Smooth muscle cell (in vitro differentiated cells): ENCODE results near the gene KCNH5. TPM values are rescaled to one million over a fixed set of nuclear protein-coding genes. Genes with fewer than 3 reads are reported as not detected.

Experiments used
- DNase-seq: peaks from one replicate; lab custom pipeline; 2025; ENCODE audit not compliant: unreplicated experiment; lab: John Stamatoyannopoulos, UW
- H2AFZ ChIP-seq: fragments of 200-600 bp; sonication (generic); 2 replicates; pipeline ENCODE4 v1.6.0; 2016; ENCODE audit warnings: antibody characterized with exemption, low read depth, mild to moderate bottlenecking
- H3F3A ChIP-seq: fragments of 200-600 bp; sonication (generic); 2 replicates; pipeline ENCODE4 v1.6.0; 2017; ENCODE audit warnings: antibody characterized with exemption, low read depth
- H3K27ac ChIP-seq: fragments of 200-600 bp; sonication (generic); 2 replicates; pipeline ENCODE4 v1.5.1; 2016; ENCODE audit warnings: low read depth, mild to moderate bottlenecking
- H3K27me3 ChIP-seq: fragments of 200-600 bp; sonication (generic); 2 replicates; pipeline ENCODE4 v1.6.1; 2016; ENCODE audit warnings: low read depth, mild to moderate bottlenecking
- H3K36me3 ChIP-seq: fragments of 200-600 bp; sonication (generic); 2 replicates; pipeline ENCODE4 v1.5.1; 2016; ENCODE audit warnings: low read depth
- H3K4me1 ChIP-seq: fragments of 200-600 bp; sonication (generic); 2 replicates; pipeline ENCODE4 v1.5.1; 2016; ENCODE audit warnings: low read depth
- H3K4me2 ChIP-seq: fragments of 200-600 bp; sonication (generic); 2 replicates; pipeline ENCODE4 v1.6.0; 2016; ENCODE audit warnings: mild to moderate bottlenecking
- H3K4me3 ChIP-seq: fragments of 200-600 bp; sonication (generic); 2 replicates; pipeline ENCODE4 v1.5.1; 2016; ENCODE audit warnings: mild to moderate bottlenecking
- H3K79me2 ChIP-seq: fragments of 200-600 bp; sonication (generic); 2 replicates; pipeline ENCODE4 v1.6.0; 2016; ENCODE audit warnings: low read depth, mild to moderate bottlenecking
- H3K9ac ChIP-seq: fragments of 200-600 bp; sonication (generic); 2 replicates; pipeline ENCODE4 v1.6.0; 2016; ENCODE audit warnings: low read depth
- H3K9me3 ChIP-seq: fragments of 200-600 bp; sonication (generic); replicated peaks from 2 replicates; pipeline ENCODE4 v1.5.1; 2016; ENCODE audit warnings: low read depth
- H4K20me1 ChIP-seq: fragments of 200-600 bp; sonication (generic); 2 replicates; pipeline ENCODE4 v1.6.0; 2016; ENCODE audit warnings: low read depth
- WGBS: methylation state at CpG from one replicate; pipeline ENCODE4 v1.1.7; 2016; ENCODE audit warnings: low lambda C conversion rate; 5-methylcytosine and 5-hydroxymethylcytosine counted together
- polyA plus RNA-seq: library from polyadenylated mRNA; unstranded; fragments of >200 nt; fragmentation: Nextera tagmentation; extraction: Ambion mirVana; gene quantifications from 2 replicates; pipeline ENCODE4 v1.2.1, GENCODE V29; 2016
- total RNA-seq: library from RNA; depleted of rRNA; stranded (reverse); fragments of >200 nt; gene quantifications from 2 replicates; pipeline ENCODE4 v1.2.3, GENCODE V29; 2014
- TF ChIP-seq, protein P1 (sequence below): fragments of 200-600 bp; sonication (generic); IDR thresholded peaks from 2 replicates; pipeline ENCODE4 v1.5.1; 2017; ENCODE audit warnings: borderline replicate concordance, mild to moderate bottlenecking, antibody characterized with exemption; ENCODE audit not compliant: insufficient read depth, poor library complexity, severe bottlenecking

Gene KCNH5
- total and polyA plus RNA-seq, 2 experiments from 2014 or later: 0.03 to 0.54 TPM

DNA sequence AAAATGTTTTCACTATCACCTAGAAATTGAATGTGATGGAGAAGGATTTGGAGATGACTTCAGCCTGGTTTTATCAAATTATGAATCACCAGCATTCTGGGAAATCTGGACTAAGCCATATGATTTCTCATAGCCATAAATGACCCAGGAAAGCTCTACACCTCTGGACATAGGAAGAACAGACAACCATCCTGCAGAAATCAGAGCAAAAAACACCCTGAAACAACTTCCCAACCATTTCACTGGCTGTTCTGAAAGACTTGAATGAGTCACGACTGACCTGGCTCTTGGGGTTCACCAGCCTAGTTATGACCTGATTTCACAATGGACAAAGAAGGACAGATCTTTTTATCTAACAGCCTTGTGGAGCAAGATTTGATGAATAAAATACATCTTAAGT lies 123.8 kb downstream of the KCNH5 start:
- Histone ChIP-seq H3K27me3 (no peaks in the 10 kb centered on the region), H2AFZ (peak overlapping the region; percentile 21), H3K36me3 (no peaks in the 10 kb centered on the region), H3K9ac (no peak overlapping the region), H3K9me3 (no peaks in the 10 kb centered on the region), H3K4me3 (no peak overlapping the region), H3F3A (no peaks in the 10 kb centered on the region), H4K20me1 (no peaks in the 10 kb centered on the region), H3K4me1 (no peaks in the 10 kb centered on the region), H3K4me2 (no peak overlapping the region), H3K79me2 (no peaks in the 10 kb centered on the region), H3K27ac (no peak overlapping the region)
- WGBS: 82% methylated on average over 1 of the region's 1 CpG
- DNase-seq: no peak
- TF ChIP-seq, protein P1, sequence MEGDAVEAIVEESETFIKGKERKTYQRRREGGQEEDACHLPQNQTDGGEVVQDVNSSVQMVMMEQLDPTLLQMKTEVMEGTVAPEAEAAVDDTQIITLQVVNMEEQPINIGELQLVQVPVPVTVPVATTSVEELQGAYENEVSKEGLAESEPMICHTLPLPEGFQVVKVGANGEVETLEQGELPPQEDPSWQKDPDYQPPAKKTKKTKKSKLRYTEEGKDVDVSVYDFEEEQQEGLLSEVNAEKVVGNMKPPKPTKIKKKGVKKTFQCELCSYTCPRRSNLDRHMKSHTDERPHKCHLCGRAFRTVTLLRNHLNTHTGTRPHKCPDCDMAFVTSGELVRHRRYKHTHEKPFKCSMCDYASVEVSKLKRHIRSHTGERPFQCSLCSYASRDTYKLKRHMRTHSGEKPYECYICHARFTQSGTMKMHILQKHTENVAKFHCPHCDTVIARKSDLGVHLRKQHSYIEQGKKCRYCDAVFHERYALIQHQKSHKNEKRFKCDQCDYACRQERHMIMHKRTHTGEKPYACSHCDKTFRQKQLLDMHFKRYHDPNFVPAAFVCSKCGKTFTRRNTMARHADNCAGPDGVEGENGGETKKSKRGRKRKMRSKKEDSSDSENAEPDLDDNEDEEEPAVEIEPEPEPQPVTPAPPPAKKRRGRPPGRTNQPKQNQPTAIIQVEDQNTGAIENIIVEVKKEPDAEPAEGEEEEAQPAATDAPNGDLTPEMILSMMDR: no peak

DNA sequence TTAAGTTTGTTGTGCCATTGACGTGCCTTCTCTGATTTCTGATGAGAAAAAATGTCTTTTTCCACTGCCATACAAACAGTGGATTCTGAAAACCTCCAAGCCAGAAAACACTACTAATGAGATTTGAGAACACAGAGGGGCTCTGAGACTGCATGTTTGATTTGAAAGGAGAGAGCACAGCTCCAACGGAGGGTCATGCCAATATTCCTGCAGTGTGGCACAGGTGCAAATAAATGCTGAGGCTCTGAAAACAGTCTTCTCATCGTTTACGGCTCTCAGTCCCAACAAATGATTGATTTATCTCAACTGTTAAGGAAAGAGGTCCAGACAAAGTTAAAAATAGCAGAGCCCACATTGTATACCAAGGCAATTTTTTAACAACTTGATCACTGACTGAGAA lies 128.7 kb downstream of the KCNH5 start:
- WGBS: 71% methylated on average over 4 of the region's 4 CpGs
- Histone ChIP-seq H3K27ac (no peak overlapping the region), H3K4me3 (no peak overlapping the region), H2AFZ (no peak overlapping the region), H3K4me1 (no peaks in the 10 kb centered on the region), H4K20me1 (no peaks in the 10 kb centered on the region), H3K27me3 (no peaks in the 10 kb centered on the region), H3K79me2 (no peaks in the 10 kb centered on the region), H3K9me3 (no peaks in the 10 kb centered on the region), H3K9ac (no peak overlapping the region), H3K4me2 (no peak overlapping the region), H3F3A (no peaks in the 10 kb centered on the region), H3K36me3 (no peaks in the 10 kb centered on the region)
- TF ChIP-seq, protein P1: no peak
- no peak for DNase-seq

DNA sequence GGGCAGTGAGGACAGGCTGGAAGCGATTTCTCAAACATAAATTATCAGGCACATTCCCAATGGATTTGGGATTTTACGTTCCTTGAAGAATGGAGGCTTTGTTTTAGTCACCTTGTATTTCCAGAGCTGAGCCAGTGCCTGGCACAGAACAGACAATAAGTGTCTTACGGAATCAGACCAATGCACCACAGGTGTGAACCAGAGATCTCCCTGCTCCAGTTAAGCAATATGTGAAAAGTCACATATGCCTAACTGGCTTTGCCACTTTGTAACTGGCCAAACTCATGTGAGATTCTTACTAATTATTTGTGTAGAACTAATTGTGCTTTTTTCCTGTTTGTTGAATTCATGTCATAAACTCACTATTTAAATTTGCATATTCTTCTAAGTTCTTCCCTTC lies 130.4 kb downstream of the KCNH5 start:
- H3K36me3 ChIP-seq: no peaks in the 10 kb centered on the region
- H3K9ac ChIP-seq: no peak overlapping the region
- TF ChIP-seq, protein P1: no peak
- H3K79me2 ChIP-seq: no peaks in the 10 kb centered on the region
- H2AFZ ChIP-seq: no peak overlapping the region
- H3K9me3 ChIP-seq: no peaks in the 10 kb centered on the region
- H3K4me2 ChIP-seq: no peak overlapping the region
- no peak overlapping the region for H3K4me3 ChIP-seq
- WGBS: 79% methylated on average over 3 of the region's 3 CpGs
- H3K4me1 ChIP-seq: no peaks in the 10 kb centered on the region
- no peaks in the 10 kb centered on the region for H3F3A ChIP-seq
- H3K27me3 ChIP-seq: no peaks in the 10 kb centered on the region
- no peaks in the 10 kb centered on the region for H4K20me1 ChIP-seq
- H3K27ac ChIP-seq: no peak overlapping the region
- no peak for DNase-seq

DNA sequence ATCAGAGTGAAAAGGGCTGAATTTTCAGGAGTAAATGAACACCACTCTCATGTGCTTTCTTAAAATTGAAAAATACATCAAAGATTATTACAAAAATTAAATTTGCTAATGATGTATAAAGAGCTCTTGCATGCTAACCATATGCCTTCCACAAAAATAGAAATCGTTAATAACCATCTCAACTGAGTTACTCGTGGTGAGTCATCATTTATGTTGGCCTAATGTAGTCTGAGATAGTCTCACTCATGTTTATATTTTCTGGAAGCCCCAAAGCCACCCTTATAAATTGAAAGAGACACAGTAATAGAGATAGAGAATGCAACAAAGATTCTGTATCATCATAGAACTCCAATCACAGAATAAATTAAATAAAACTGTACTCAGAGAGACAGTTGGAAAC lies 131.2 kb downstream of the KCNH5 start:
- no peak overlapping the region for H3K27ac ChIP-seq
- no peak overlapping the region for H3K4me3 ChIP-seq
- 40% methylated on average over 2 of the region's 2 CpGs for WGBS
- no peaks in the 10 kb centered on the region for H3K36me3 ChIP-seq
- TF ChIP-seq, protein P1: no peak
- H3K4me2 ChIP-seq: no peak overlapping the region
- H2AFZ ChIP-seq: no peak overlapping the region
- DNase-seq: no peak
- no peaks in the 10 kb centered on the region for H3K27me3 ChIP-seq
- no peaks in the 10 kb centered on the region for H3K4me1 ChIP-seq
- H3K79me2 ChIP-seq: no peaks in the 10 kb centered on the region
- no peaks in the 10 kb centered on the region for H3F3A ChIP-seq
- no peaks in the 10 kb centered on the region for H3K9me3 ChIP-seq
- no peak overlapping the region for H3K9ac ChIP-seq
- no peaks in the 10 kb centered on the region for H4K20me1 ChIP-seq
